NOMO-1 (cell line): ENCODE data around the gene GATA3.

Experiments used
- DNase-seq, 2 experiments: peaks; one replicate each; lab custom pipeline; 2025; ENCODE audit not compliant: unreplicated experiment in 2 of 2; lab: John Stamatoyannopoulos, UW

Gene GATA3

GRCh38 chr10:8063128-8063908, 8.8 kb downstream of the GATA3 start:
- DNase-seq, result no peak

- no peak for DNase-seq
Observed at GRCh38 chr10:8063935-8064334, 9.4 kb downstream of the GATA3 start.

- DNase-seq, result no peak
Observed at GRCh38 chr10:8064436-8064835, 9.9 kb downstream of the GATA3 start.

- no peak for DNase-seq
Observed at GRCh38 chr10:8065651-8066050, 11.2 kb downstream of the GATA3 start.

- DNase-seq, result no peak
Observed at GRCh38 chr10:8066124-8066523, 11.6 kb downstream of the GATA3 start.

GRCh38 chr10:8066797-8067196, 12.3 kb downstream of the GATA3 start:
- no peak for DNase-seq

GRCh38 chr10:8069108-8069507, 14.6 kb downstream of the GATA3 start:
- no peak for DNase-seq

- DNase-seq, result no peak
Observed at GRCh38 chr10:8069627-8070026, 15.1 kb downstream of the GATA3 start.

GRCh38 chr10:8070440-8070839, 16.0 kb downstream of the GATA3 start:
- no peak for DNase-seq

- DNase-seq, result no peak
Observed at GRCh38 chr10:8071006-8071405, 16.5 kb downstream of the GATA3 start.

- DNase-seq, result no peak
Observed at GRCh38 chr10:8071666-8072065, 17.2 kb downstream of the GATA3 start.

- no peak for DNase-seq
Observed at GRCh38 chr10:8072211-8072610, 17.7 kb downstream of the GATA3 start.

GRCh38 chr10:8073691-8074416, 19.4 kb downstream of the GATA3 start:
- DNase-seq, result no peak

GRCh38 chr10:8074881-8075280, 20.4 kb downstream of the GATA3 start:
- DNase-seq, result no peak

GRCh38 chr10:8075282-8076260, 21.1 kb downstream of the GATA3 start:
- DNase-seq, result no peak

- no peak for DNase-seq
Observed at GRCh38 chr10:8076933-8077332, 22.4 kb downstream of the GATA3 start.

- no peak for DNase-seq
Observed at GRCh38 chr10:8078027-8078426, 23.5 kb downstream of the GATA3 start.

GRCh38 chr10:8079126-8079525, 24.6 kb downstream of the GATA3 start:
- no peak for DNase-seq

GRCh38 chr10:8084799-8085198, 30.3 kb downstream of the GATA3 start:
- no peak for DNase-seq

GRCh38 chr10:8085251-8085650, 30.8 kb downstream of the GATA3 start:
- DNase-seq, result no peak

- DNase-seq, result no peak
Observed at GRCh38 chr10:8086315-8086714, 31.8 kb downstream of the GATA3 start.
